Measurements from ENCODE around the gene GPC5. TPM values are rescaled to one million over a fixed set of nuclear protein-coding genes. Genes with fewer than 3 reads are reported as not detected.

GPC5 gene
- total and polyA plus RNA-seq, 2 of the 8 experiments (the other 6 are each of a cell fraction or from before 2014, with no cell fraction given) = 0.20 to 0.39 TPM

DNA sequence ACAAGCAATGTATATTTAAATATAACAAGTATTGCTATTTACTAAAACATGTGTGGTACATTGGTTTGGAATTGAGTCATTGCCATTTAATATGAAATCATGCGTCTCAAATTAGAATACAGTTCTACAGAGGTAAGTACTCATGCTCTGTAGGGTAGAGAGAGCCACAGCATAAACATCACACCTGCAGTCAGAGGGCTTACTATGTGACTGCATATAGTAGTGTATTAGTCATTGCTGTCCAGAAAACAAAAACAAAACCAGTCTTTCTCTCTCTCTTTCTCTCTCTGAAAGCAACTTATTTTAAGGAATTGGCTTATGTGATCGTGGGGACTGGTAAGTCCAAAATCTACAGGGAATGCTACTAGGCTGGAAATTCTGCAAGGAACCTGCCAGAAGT, 370.3 kb downstream of the GPC5 start (continued):
- TF ChIP-seq, protein P1, sequence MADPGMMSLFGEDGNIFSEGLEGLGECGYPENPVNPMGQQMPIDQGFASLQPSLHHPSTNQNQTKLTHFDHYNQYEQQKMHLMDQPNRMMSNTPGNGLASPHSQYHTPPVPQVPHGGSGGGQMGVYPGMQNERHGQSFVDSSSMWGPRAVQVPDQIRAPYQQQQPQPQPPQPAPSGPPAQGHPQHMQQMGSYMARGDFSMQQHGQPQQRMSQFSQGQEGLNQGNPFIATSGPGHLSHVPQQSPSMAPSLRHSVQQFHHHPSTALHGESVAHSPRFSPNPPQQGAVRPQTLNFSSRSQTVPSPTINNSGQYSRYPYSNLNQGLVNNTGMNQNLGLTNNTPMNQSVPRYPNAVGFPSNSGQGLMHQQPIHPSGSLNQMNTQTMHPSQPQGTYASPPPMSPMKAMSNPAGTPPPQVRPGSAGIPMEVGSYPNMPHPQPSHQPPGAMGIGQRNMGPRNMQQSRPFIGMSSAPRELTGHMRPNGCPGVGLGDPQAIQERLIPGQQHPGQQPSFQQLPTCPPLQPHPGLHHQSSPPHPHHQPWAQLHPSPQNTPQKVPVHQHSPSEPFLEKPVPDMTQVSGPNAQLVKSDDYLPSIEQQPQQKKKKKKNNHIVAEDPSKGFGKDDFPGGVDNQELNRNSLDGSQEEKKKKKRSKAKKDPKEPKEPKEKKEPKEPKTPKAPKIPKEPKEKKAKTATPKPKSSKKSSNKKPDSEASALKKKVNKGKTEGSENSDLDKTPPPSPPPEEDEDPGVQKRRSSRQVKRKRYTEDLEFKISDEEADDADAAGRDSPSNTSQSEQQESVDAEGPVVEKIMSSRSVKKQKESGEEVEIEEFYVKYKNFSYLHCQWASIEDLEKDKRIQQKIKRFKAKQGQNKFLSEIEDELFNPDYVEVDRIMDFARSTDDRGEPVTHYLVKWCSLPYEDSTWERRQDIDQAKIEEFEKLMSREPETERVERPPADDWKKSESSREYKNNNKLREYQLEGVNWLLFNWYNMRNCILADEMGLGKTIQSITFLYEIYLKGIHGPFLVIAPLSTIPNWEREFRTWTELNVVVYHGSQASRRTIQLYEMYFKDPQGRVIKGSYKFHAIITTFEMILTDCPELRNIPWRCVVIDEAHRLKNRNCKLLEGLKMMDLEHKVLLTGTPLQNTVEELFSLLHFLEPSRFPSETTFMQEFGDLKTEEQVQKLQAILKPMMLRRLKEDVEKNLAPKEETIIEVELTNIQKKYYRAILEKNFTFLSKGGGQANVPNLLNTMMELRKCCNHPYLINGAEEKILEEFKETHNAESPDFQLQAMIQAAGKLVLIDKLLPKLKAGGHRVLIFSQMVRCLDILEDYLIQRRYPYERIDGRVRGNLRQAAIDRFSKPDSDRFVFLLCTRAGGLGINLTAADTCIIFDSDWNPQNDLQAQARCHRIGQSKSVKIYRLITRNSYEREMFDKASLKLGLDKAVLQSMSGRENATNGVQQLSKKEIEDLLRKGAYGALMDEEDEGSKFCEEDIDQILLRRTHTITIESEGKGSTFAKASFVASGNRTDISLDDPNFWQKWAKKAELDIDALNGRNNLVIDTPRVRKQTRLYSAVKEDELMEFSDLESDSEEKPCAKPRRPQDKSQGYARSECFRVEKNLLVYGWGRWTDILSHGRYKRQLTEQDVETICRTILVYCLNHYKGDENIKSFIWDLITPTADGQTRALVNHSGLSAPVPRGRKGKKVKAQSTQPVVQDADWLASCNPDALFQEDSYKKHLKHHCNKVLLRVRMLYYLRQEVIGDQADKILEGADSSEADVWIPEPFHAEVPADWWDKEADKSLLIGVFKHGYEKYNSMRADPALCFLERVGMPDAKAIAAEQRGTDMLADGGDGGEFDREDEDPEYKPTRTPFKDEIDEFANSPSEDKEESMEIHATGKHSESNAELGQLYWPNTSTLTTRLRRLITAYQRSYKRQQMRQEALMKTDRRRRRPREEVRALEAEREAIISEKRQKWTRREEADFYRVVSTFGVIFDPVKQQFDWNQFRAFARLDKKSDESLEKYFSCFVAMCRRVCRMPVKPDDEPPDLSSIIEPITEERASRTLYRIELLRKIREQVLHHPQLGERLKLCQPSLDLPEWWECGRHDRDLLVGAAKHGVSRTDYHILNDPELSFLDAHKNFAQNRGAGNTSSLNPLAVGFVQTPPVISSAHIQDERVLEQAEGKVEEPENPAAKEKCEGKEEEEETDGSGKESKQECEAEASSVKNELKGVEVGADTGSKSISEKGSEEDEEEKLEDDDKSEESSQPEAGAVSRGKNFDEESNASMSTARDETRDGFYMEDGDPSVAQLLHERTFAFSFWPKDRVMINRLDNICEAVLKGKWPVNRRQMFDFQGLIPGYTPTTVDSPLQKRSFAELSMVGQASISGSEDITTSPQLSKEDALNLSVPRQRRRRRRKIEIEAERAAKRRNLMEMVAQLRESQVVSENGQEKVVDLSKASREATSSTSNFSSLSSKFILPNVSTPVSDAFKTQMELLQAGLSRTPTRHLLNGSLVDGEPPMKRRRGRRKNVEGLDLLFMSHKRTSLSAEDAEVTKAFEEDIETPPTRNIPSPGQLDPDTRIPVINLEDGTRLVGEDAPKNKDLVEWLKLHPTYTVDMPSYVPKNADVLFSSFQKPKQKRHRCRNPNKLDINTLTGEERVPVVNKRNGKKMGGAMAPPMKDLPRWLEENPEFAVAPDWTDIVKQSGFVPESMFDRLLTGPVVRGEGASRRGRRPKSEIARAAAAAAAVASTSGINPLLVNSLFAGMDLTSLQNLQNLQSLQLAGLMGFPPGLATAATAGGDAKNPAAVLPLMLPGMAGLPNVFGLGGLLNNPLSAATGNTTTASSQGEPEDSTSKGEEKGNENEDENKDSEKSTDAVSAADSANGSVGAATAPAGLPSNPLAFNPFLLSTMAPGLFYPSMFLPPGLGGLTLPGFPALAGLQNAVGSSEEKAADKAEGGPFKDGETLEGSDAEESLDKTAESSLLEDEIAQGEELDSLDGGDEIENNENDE (IDR thresholded peaks at IDR 0.05; ENCODE audit: insufficient replicate concordance, low read length) = no peak
- TF ChIP-seq KDM1A (IDR thresholded peaks at IDR 0.05; ENCODE audit: borderline replicate concordance, low read length) (no peak), RNF2 (IDR thresholded peaks at IDR 0.05; ENCODE audit: borderline replicate concordance, low read depth, low read length, missing control alignments, poor library complexity, severe bottlenecking) (no peak), NANOG (IDR thresholded peaks at IDR 0.05; ENCODE audit: insufficient read depth, low read depth, low read length, poor library complexity, severe bottlenecking) (no peak), SIRT6 (IDR thresholded peaks at IDR 0.05; ENCODE audit: low read length) (no peak), CBX8 (IDR thresholded peaks at IDR 0.05; ENCODE audit: borderline replicate concordance, low read depth, low read length) (no peak), CBX5 (IDR thresholded peaks at IDR 0.05; ENCODE audit: low read depth, low read length) (no peak), CTBP2 (IDR thresholded peaks at IDR 0.05; ENCODE audit: borderline replicate concordance, insufficient read depth, insufficient read length, low read length) (no peak), SRF (IDR thresholded peaks at IDR 0.05; ENCODE audit: low read depth, low read length) (no peak), CEBPB (IDR thresholded peaks at IDR 0.05; ENCODE audit: low read depth, low read length) (no peak), JUND (IDR thresholded peaks at IDR 0.05; ENCODE audit: low read length) (no peak)

Measured in H1 (cell line).